GM21619 (cell line): ENCODE data around the gene PSMD4.

Experiments used
- ATAC-seq: cut with Tn5 transposase; IDR thresholded peaks from one replicate; pipeline ENCODE4 v1.9.1; 2021; ENCODE audit not compliant: unreplicated experiment

PSMD4 gene

DNA sequence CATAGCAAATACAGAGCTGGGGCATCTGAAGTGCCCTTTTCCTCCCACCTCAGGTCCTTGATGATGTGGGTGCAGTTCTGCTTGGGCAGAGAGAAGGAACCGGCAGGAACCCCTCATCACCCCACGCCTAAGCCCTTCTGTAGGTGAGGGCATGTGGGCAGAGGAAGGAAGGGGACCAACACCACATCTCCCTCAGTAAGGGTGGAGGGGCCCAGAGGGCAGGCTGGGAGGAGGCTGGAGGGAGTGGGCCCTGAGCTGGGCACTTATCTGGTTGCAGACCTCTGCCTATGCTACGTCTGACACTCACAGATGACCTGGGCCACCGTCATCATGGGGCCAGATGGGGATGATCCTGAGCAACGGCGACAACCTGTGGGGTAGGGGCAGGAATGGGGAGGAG is 38.6 kb downstream of the PSMD4 start:
- no peak for ATAC-seq

GRCh38 chr1:151294742-151295462 is 40.4 kb downstream of the PSMD4 start:
- no peak for ATAC-seq

- ATAC-seq: no peak
These were observed 55.3 kb downstream of the PSMD4 start for GRCh38 chr1:151309811-151310323.

GRCh38 chr1:151311011-151311410 is 56.5 kb downstream of the PSMD4 start:
- ATAC-seq: no peak

GRCh38 chr1:151311589-151312331 is 57.2 kb downstream of the PSMD4 start:
- ATAC-seq: no peak

GRCh38 chr1:151312411-151312810 is 57.9 kb downstream of the PSMD4 start:
- no peak for ATAC-seq

GRCh38 chr1:151312826-151313225 is 58.3 kb downstream of the PSMD4 start:
- ATAC-seq: no peak

DNA sequence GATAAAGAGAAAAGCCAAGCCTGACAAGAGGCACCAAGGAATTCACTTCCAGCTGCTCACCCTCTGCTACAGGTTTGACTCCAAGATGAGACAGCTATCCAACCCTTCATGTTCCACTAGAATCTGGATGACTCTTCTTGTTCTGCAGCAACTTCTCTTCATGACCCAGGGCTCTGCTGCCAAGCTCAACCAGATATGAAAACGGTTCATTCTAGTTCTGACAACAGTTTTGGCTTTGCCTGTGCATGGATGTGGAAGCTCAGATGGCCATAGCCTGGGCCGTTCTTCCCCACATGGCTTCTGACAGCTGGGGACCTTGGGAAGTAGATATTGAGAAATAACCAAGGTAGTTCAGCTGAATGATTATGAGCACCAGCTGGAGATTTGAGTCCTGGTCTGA is 59.0 kb downstream of the PSMD4 start:
- no peak for ATAC-seq

DNA sequence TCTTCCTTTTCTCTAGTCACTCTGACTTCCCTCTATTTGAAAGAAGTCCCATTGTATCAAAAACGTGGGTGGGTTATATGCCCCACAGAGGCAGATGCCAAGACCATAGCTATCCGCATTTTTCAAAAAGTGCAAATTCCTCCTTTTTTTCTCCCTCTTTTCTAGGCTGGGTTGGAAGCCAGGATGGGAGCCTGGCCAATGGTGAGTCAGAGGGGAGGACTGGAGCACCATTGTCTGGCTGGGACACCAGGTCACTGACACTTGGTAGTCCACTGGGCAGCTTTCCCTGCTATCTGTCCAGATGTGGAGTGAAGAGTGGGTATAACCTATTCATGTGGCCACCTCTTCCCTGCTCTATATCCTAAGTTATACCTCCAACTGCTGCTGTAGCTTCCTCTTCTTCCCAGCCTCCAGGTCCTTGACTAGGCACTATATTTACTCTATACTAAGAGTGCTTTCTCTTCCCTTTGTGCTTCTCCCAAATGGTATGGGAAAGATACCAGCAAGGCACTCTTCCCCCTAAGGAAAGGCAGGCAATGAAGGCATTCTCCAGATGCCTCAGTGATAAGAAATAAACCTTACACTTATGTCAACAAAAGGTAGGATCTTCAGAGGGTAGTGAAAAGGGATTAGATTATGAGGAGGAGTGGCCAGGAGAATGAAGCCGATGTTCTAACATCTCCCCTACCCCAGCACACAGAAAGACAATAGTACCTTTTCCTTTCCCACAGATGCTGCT is 59.8 kb downstream of the PSMD4 start:
- no peak for ATAC-seq

DNA sequence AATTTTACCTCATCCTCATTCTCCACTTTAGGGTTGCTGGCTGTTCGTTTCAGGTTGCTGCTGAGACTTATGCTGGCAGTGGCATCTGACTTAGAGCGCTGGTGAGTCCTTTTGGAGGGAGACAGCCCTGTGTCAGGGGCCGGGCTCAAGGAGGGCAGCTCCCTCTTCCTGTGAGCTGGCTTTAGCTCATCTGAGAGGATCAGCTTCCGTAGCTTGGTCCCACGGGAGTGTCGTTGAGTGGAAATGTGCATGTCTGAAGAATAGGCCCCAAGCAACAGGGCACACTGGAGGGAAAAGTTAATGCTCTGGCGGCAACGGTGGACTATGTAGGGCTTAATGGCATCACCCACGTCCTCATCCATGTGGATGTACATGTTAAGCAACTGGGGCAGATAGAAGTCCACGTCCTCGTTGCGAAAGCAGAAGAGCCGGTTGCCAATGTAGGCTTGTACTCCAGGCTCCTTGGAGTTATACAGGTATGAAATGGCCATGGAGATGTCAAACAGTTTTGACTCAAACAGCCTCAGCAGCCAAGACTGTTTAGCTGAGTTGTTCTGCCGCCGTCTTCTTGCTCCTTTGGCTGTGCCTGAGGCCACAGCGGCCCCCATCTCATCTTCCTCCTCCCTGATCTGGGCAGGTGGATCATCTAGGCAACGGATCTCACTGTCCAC is 61.2 kb downstream of the PSMD4 start:
- no peak for ATAC-seq
